GM21529 (cell line): ENCODE results near the gene DLL1.
"Not testable (repeated sequence)": the region's sequence is repeated elsewhere in the genome, so short reads cannot be mapped to it uniquely, and the experiment has no call there.

Experiments
- ATAC-seq: cut with Tn5 transposase; IDR thresholded peaks from one replicate; pipeline ENCODE4 v1.9.1; 2021; ENCODE audit not compliant: unreplicated experiment

The DLL1 gene

GRCh38 chr6:170290296-170291128 is at the start of gene DLL1:
DLL1 (minus strand) TSS chr6:170291078; CDS start chr6:170290139, 939 bp downstream.
- peak; percentile 25 for ATAC-seq

DNA sequence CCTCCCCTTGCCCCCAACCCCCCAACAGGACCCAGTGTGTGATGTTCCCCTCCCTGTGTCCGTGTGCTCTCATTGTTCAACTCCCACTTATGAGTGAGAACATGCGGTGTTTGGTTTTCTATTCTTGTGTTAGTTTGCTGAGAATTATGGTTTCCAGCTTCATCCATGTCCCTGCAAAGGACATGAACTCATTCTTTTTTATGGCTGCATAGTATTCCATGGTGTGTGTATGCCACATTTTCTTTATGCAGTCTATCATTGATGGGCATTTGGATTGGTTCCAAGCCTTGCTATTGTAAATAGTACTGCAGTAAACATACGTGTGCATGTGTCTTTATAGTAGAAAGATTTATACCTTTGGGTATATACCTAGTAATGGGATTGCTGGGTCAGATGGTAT is 44.3 kb upstream of the DLL1 start:
- ATAC-seq = not testable (repeated sequence)

GRCh38 chr6:170329321-170329720 is 38.4 kb upstream of the DLL1 start:
- no peak for ATAC-seq

GRCh38 chr6:170317718-170318117 is 26.8 kb upstream of the DLL1 start:
- ATAC-seq = no peak

DNA sequence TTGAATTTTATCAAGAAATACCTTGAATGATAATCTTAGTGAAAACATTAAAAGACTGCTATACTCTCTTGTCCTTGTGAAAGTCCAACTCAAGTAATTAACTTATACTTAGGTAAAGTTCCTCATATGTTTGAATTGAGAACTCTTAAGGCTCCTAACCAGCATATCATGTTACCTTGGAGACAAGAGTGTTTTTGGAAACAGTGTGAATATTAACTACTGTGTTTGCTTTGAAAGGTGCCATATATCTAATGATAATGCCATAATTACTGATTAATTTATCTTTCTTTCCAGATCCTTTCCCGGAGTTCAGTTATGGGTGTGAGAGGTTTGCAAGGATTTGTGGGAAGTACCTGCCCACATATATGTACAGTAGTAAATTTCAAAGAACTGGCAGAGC is 26.2 kb upstream of the DLL1 start:
- no peak for ATAC-seq

GRCh38 chr6:170316071-170316470 is 25.2 kb upstream of the DLL1 start:
- ATAC-seq = no peak

GRCh38 chr6:170314983-170315382 is 24.1 kb upstream of the DLL1 start:
- ATAC-seq = no peak

GRCh38 chr6:170313716-170314295 is 22.9 kb upstream of the DLL1 start:
- ATAC-seq = no peak

- ATAC-seq = no peak
These were observed 22.0 kb upstream of the DLL1 start for GRCh38 chr6:170312876-170313275.

GRCh38 chr6:170311696-170312095 is 20.8 kb upstream of the DLL1 start:
- ATAC-seq = no peak

DNA sequence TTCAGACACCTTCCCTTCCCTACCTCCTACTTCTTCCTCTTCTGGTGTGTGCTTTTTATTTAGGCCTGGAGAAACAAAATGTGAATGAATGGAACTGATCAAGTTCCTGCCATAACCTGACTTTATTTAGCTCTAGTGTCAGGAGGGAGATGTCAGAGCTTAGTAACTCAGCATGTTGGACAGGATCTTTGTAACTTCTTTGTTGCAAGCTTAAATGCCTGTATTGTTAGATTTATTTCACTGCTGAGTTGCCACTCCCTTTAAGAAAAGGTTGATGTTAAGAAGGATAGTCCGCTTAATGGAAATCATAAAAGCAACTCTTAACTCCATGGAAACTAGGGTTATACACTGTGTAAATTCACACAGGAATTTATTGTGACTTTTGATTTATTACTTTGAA is 17.9 kb upstream of the DLL1 start:
- no peak for ATAC-seq

DNA sequence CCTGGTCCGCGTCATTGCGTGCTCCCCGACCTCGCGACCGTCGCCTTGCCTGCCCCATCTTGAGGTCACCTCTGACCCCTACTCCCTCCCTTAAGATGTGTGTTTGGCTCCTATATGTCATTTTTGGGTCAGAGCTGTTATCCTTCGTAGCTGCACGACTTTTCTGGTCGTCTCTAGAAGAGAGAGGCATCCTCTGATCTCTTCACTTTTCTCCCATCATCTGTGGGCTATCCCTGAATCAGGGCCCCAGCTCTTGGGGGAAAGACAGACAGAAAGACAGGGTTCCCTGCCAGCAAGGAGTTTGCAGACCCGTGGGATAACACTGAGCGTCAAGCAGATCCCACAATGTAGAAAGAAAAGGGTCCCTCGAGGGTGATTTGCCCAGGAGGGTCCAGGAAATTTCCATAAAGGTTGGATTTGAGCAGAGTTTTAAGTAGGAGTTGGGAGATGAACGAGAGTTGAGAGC is 16.2 kb upstream of the DLL1 start:
- ATAC-seq = no peak

DNA sequence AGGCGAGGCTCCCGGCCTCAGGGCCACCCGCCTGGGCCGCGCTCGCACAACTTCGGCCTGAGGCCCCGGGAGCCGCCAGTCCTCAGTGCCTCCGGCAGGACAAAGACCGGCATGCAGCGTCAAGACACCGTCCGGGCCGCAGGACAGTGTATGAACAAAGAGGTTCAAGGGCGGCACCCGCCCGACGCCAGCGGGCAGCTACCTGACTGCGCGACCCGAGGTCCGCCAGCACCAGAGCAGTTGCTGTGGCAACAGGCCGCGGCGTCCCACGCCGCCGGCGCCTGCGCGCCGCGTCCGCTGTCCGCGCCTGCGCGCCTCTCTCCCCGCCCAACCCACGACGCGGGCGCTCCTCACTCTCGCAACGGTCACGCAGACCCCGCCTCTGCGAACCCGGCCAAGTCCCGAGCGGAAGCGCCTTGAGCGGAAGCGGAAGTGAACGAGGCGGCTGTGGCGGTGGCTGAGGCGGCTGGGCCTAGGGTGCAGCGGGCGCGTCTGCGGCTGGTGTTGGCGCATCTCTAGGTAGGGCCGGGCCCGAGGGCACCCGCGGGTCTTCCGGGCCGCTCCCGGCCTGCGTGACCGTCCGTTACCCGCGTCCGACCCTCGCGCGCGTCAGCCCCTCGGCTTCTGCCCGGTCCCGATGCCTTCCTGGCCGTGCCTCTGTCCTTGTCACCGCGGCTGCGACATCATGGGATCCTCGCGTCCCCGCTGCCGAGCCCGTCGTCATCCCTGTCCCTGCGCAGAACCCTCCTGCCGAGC is 15.6 kb upstream of the DLL1 start, which contains the start of gene FAM120B:
FAM120B (plus strand) TSS at position 435 of the 756 bp plus-strand sequence. CDS start 10,633 bp downstream, outside the sequence.
- ATAC-seq = peak; percentile 97

- ATAC-seq = no peak
These were observed 15.0 kb upstream of the DLL1 start for GRCh38 chr6:170305805-170306323.

DNA sequence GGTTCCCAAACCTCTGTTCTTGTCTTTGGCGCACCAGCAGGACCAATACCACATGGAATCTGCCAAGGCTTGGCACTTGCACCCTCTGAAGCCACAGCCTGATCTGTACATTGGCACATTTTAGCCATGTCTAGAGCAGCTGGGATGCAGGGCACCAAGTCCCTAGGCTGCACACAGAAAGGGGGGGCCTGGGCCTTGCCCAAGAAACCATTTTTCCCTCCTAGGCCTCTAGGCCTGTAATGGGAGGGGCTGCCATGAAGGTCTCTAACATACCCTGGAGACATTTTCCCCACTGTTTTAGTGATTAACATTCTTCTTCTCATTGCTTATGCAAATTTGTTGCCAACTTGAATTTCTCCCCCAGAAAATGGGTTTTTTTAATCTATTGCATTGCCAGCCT is 10.3 kb upstream of the DLL1 start:
- no peak for ATAC-seq

GRCh38 chr6:170298688-170299087 is 7.8 kb upstream of the DLL1 start:
- no peak for ATAC-seq

DNA sequence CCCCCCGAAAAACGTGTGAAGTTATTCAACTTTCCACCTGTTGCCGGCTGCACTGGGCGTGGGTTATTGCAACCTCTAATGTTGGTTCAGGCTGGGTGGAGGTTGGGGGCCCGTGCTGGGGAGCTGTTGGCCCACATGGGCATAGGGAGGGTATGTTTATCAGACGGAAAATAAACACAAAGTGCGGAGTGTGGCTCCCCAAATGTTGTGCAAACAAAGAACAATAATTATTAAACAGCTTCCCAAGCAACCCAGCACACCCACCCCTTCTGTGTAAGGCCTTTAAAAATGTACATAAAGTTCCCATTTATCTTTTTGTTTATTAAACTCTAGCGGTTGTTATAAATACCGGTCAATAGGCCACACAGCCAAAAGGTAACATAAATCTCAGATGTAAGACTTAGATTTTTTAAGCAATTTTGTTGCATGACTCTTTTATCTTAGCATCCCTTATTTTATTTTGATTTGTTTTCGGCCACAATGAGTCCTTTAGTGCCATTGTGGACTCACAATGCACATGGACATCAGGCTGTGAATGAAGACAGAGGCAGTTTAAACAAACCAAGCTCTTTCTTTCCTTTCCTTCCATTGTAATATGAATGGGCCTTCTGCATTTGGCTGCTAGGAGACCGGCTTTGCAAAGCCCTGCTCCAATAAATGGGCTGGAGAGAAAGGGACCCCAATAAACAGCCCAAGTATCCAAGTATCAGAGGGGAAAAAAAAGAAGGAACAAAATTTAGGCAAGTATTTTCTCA is 6.9 kb upstream of the DLL1 start:
- no peak for ATAC-seq

- ATAC-seq = no peak
These were observed 6.1 kb upstream of the DLL1 start for GRCh38 chr6:170296746-170297575.

DNA sequence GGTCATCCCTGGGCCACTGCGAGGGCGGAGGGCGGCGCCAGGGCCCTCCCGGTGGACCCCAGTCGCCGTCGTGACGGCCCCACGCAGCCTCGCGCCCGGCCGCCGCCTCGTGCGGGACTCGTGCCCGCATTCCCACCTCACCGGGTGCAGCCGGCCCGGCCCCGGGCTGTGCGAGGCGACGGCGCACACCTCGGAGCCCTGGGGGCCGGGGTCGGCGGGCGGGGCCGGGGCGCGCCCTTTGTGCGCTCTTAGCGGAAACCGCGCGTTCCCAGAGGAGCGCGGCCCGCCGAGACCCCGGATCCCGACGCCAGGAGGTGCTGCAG is 5.5 kb upstream of the DLL1 start:
- no peak for ATAC-seq
